HEK293 (cell line): ENCODE results near the gene CCNI2.

Source experiments
- CTCF ChIA-PET: fragments of 350-600 bp; formaldehyde crosslinking; extraction: SDS; loops from one replicate; lab custom pipeline; 2021; ENCODE audit warnings: antibody characterized with exemption; lab: Yijun Ruan, JAX
- POLR2A ChIA-PET: fragments of 300-600 bp; formaldehyde crosslinking; extraction: SDS; loops from one replicate; lab custom pipeline; 2020; ENCODE audit warnings: antibody characterized with exemption, inconsistent platforms; lab: Yijun Ruan, JAX
- H3K27ac ChIP-seq: fragments of 200-500 bp; sonication (Bioruptor generic); 2 replicates; pipeline ENCODE4 v1.5.1; 2014; ENCODE audit warnings: low read depth, low read length, control low read depth, inconsistent platforms; ENCODE audit errors: extremely low read depth
- H3K36me3 ChIP-seq, 2 experiments: fragments of 200-500 bp in 1 of 2; sonication (Bioruptor generic) in 1 of 2; 1 replicate in 1 of 2; 2 replicates in 1 of 2; pipeline ENCODE4 v1.5.1; 2014 to 2017; ENCODE audit warnings: inconsistent platforms in 2 of 2, low read length in 2 of 2; ENCODE audit not compliant: control insufficient read depth in 2 of 2, insufficient read depth in 1 of 2
- H3K4me1 ChIP-seq: fragments of 200-500 bp; sonication (Bioruptor generic); 2 replicates; pipeline ENCODE4 v1.5.1; 2014; ENCODE audit warnings: mild to moderate bottlenecking, low read length, inconsistent platforms; ENCODE audit not compliant: control insufficient read depth, insufficient read depth
- H3K4me3 ChIP-seq: 2 replicates; pipeline ENCODE4 v1.5.1; 2011; ENCODE audit warnings: low read depth, mild to moderate bottlenecking, control low read depth, low read length, moderate library complexity
- H3K9me3 ChIP-seq: fragments of 200-500 bp; sonication (Bioruptor generic); 2 replicates; pipeline ENCODE4 v1.5.1; 2014; ENCODE audit warnings: low read depth, low read length, inconsistent platforms; ENCODE audit not compliant: control insufficient read depth, insufficient read depth
- GLIS1 ChIP-seq: fragments of 450-650 bp; formaldehyde crosslinking; IDR thresholded peaks from 2 replicates; pipeline ENCODE4 v1.5.1; 2016; ENCODE audit warnings: missing biosample characterization, missing genetic modification characterization
- KLF10 ChIP-seq: fragments of 450-650 bp; IDR thresholded peaks from 2 replicates; pipeline ENCODE4 v1.5.1; 2018; ENCODE audit warnings: missing biosample characterization, mild to moderate bottlenecking, missing genetic modification characterization
- KLF9 ChIP-seq: fragments of 450-650 bp; formaldehyde crosslinking; IDR thresholded peaks from 2 replicates; pipeline ENCODE4 v1.5.1; 2016; ENCODE audit warnings: missing biosample characterization, missing genetic modification characterization, low read depth
- PATZ1 ChIP-seq: fragments of 450-650 bp; formaldehyde crosslinking; IDR thresholded peaks from 2 replicates; pipeline ENCODE4 v1.5.1; 2016; ENCODE audit warnings: missing biosample characterization, missing genetic modification characterization
- PBX3 ChIP-seq: sonication (generic); formaldehyde crosslinking; IDR thresholded peaks from 2 replicates; pipeline ENCODE4 v1.8.1; 2022; ENCODE audit warnings: mild to moderate bottlenecking, moderate library complexity, missing genetic modification reagents
- PRDM6 ChIP-seq: fragments of 450-650 bp; formaldehyde crosslinking; IDR thresholded peaks from 2 replicates; pipeline ENCODE4 v1.5.1; 2017; ENCODE audit warnings: missing biosample characterization, missing genetic modification characterization
- ZBTB17 ChIP-seq: fragments of 450-650 bp; formaldehyde crosslinking; IDR thresholded peaks from 2 replicates; pipeline ENCODE4 v1.5.1; 2016; ENCODE audit warnings: missing biosample characterization, missing genetic modification characterization
- ZEB2 ChIP-seq: fragments of 450-650 bp; formaldehyde crosslinking; IDR thresholded peaks from 2 replicates; pipeline ENCODE4 v1.5.1; 2016; ENCODE audit warnings: missing biosample characterization, missing genetic modification characterization
- ZIC2 ChIP-seq: fragments of 450-650 bp; formaldehyde crosslinking; IDR thresholded peaks from 2 replicates; pipeline ENCODE4 v1.5.1; 2016; ENCODE audit warnings: missing biosample characterization, missing genetic modification characterization
- ZNF169 ChIP-seq: fragments of 450-650 bp; formaldehyde crosslinking; IDR thresholded peaks from 2 replicates; pipeline ENCODE4 v1.5.1; 2016; ENCODE audit warnings: missing biosample characterization, missing genetic modification characterization
- ZNF18 ChIP-seq: fragments of 450-650 bp; formaldehyde crosslinking; IDR thresholded peaks from 2 replicates; pipeline ENCODE4 v1.5.1; 2016; ENCODE audit warnings: missing biosample characterization, missing genetic modification characterization
- ZNF221 ChIP-seq: fragments of 450-650 bp; formaldehyde crosslinking; IDR thresholded peaks from 2 replicates; pipeline ENCODE4 v1.5.1; 2017; ENCODE audit warnings: missing biosample characterization, missing genetic modification characterization, borderline replicate concordance
- ZNF292 ChIP-seq: fragments of 450-650 bp; formaldehyde crosslinking; IDR thresholded peaks from 2 replicates; pipeline ENCODE4 v1.5.1; 2016; ENCODE audit warnings: low read depth, missing biosample characterization, missing genetic modification characterization, borderline replicate concordance
- ZNF335 ChIP-seq: fragments of 450-650 bp; formaldehyde crosslinking; conservative IDR thresholded peaks from 2 replicates; pipeline ENCODE4 v1.5.1; 2016; ENCODE audit warnings: missing biosample characterization, missing genetic modification characterization
- ZNF449 ChIP-seq: fragments of 450-650 bp; formaldehyde crosslinking; IDR thresholded peaks from 2 replicates; pipeline ENCODE4 v1.5.1; 2017; ENCODE audit warnings: missing biosample characterization, mild to moderate bottlenecking, missing genetic modification characterization, moderate library complexity
- ZNF549 ChIP-seq: fragments of 450-650 bp; IDR thresholded peaks from 2 replicates; pipeline ENCODE4 v1.5.1; 2018; ENCODE audit warnings: missing biosample characterization, missing genetic modification characterization, mild to moderate bottlenecking, inconsistent platforms, moderate library complexity
- ZNF600 ChIP-seq: fragments of 450-650 bp; formaldehyde crosslinking; IDR thresholded peaks from 2 replicates; pipeline ENCODE4 v1.5.1; 2016; ENCODE audit warnings: missing biosample characterization, missing genetic modification characterization
- ZNF692 ChIP-seq: fragments of 450-650 bp; formaldehyde crosslinking; IDR thresholded peaks from 2 replicates; pipeline ENCODE4 v1.5.1; 2016; ENCODE audit warnings: missing biosample characterization, missing genetic modification characterization
- ZNF76 ChIP-seq: fragments of 450-650 bp; formaldehyde crosslinking; IDR thresholded peaks from 2 replicates; pipeline ENCODE4; 2016; ENCODE audit warnings: low read depth, missing biosample characterization, missing genetic modification characterization, borderline replicate concordance
- ZNF777 ChIP-seq: fragments of 450-650 bp; formaldehyde crosslinking; IDR thresholded peaks from 2 replicates; pipeline ENCODE4 v1.5.1; 2017; ENCODE audit warnings: missing biosample characterization, missing genetic modification characterization, borderline replicate concordance
- ZNF837 ChIP-seq: fragments of 450-650 bp; formaldehyde crosslinking; IDR thresholded peaks from 2 replicates; pipeline ENCODE4 v1.5.1; 2016; ENCODE audit warnings: missing biosample characterization, missing genetic modification characterization
- ZSCAN30 ChIP-seq: fragments of 450-650 bp; IDR thresholded peaks from 2 replicates; pipeline ENCODE4 v1.5.1; 2018; ENCODE audit warnings: missing biosample characterization, mild to moderate bottlenecking, missing genetic modification characterization, moderate library complexity

The CCNI2 gene

GRCh38 chr5:132734687-132735086 lies 12.5 kb upstream of the CCNI2 start:
- H3K9me3 ChIP-seq, result no peaks in the 10 kb centered on the region
- POLR2A ChIA-PET, result no interaction called here
- no peak for TF ChIP-seq GLIS1 (tag by site-specific recombination)
- TF ChIP-seq PRDM6 (tag by site-specific recombination), result peak; percentile 62
- no peak for TF ChIP-seq ZNF549
- TF ChIP-seq, all 188 proteins: peak for 1
- Histone ChIP-seq H3K4me1 (no peaks in the 10 kb centered on the region; the same call in 1 of the 2 replicates), H3K4me3 (no peak overlapping the region), H3K36me3 (peaks cover 19 to 30% of the 10 kb centered on the region in 2 experiments), H3K27ac (no peak overlapping the region)
- CTCF ChIA-PET, result no interaction called here

- POLR2A ChIA-PET, result interaction anchor here (0.6 to 2.0 kb wide), 26 partner anchors 9 to 443 kb away, joined by 3 to 12 read pairs (median 4); partner anchors contain the start of genes CCNI2, GDF9, SLC22A4 and UQCRQ
- no peak for TF ChIP-seq ZNF221
- TF ChIP-seq KLF9 (tag by site-specific recombination), result peak; percentile 90
- 0 out of 2 replicates have a peak, but pooled peaks have one; percentile 39 for TF ChIP-seq ZNF76 (tag by site-specific recombination)
- peak; percentile 87 for TF ChIP-seq ZIC2
- peak; percentile 68 for TF ChIP-seq ZNF600 (tag by site-specific recombination)
- TF ChIP-seq ZNF777 (tag by site-specific recombination), result no peak
- no peak for TF ChIP-seq ZNF18 (tag by site-specific recombination)
- no peak for TF ChIP-seq ZNF292 (tag by site-specific recombination)
- peak; percentile 66; the same call in 1 of the 2 replicates for TF ChIP-seq ZNF449
- peak; percentile 92 for TF ChIP-seq PATZ1 (tag by site-specific recombination)
- TF ChIP-seq ZNF837 (tag by site-specific recombination), result no peak
- peak; percentile 83; the same call in 1 of the 2 replicates for TF ChIP-seq PBX3 (CRISPR knock-in tag)
- peak; percentile 80 for TF ChIP-seq KLF10 (tag by site-specific recombination)
- 0 out of 2 replicates have a peak, but pooled peaks have one; percentile 19 for TF ChIP-seq ZSCAN30
- TF ChIP-seq ZBTB17 (tag by site-specific recombination), result peak; percentile 97
- peak; percentile 45 for TF ChIP-seq ZNF692 (tag by site-specific recombination)
- TF ChIP-seq ZNF169, result no peak
- peak; percentile 79 for TF ChIP-seq ZNF335 (tag by site-specific recombination)
- TF ChIP-seq ZEB2 (tag by site-specific recombination), result peak; percentile 70
Observed at GRCh38 chr5:132736853-132737833, 10.1 kb upstream of the CCNI2 start, which contains the start of gene KIF3A. KIF3A (minus strand) TSS chr5:132737546; CDS start chr5:132737419, 127 bp downstream.

More at GRCh38 chr5:132736853-132737833, 10.1 kb upstream of the CCNI2 start, which contains the start of gene KIF3A:
- Histone ChIP-seq H3K4me1 (no peaks in the 10 kb centered on the region; the same call in 1 of the 2 replicates), H3K27ac (peak within 1 kb of the TSS; percentile 53; the same call in 1 of the 2 replicates), H3K9me3 (no peaks in the 10 kb centered on the region), H3K36me3 (peaks cover 9 to 15% of the 10 kb centered on the region in 2 experiments), H3K4me3 (peak within 1 kb of the TSS; percentile 76)
- CTCF ChIA-PET, result interaction anchor here (0.6 to 1.4 kb wide), 6 partner anchors 9 to 279 kb away, joined by 3 to 4 read pairs (median 3); no protein-coding TSS in a partner anchor
